Motor neuron (in vitro differentiated cells): Measurements from ENCODE around the gene CISTR. TPM values are rescaled to one million over a fixed set of nuclear protein-coding genes. Genes with fewer than 3 reads are reported as not detected.

Experiments
- ATAC-seq, 8 experiments: fragments of 200-7000 bp; cut with Tn5 transposase; replicated peaks in 6 of 8; 2 replicates each; pipeline ENCODE4 v1.8.0; 2021; ENCODE audit warnings: mild to moderate bottlenecking in 8 of 8, moderate library complexity in 8 of 8
- H3K27ac ChIP-seq, 2 donors: fragments of 250-450 bp; sonication (Bioruptor Pico); 2 replicates each; pipeline ENCODE4 v1.9.0; 2021; ENCODE audit warnings: antibody characterized with exemption in 2 of 2, mild to moderate bottlenecking in 2 of 2, moderate library complexity in 1 of 2
- H3K4me1 ChIP-seq, 2 donors: fragments of 250-450 bp; sonication (Bioruptor Pico); replicated peaks in 1 of 2; 2 replicates each; pipeline ENCODE4 v1.6.1; 2021; ENCODE audit warnings: antibody characterized with exemption in 2 of 2, mild to moderate bottlenecking in 2 of 2, moderate library complexity in 1 of 2
- H3K4me3 ChIP-seq, 5 donors: fragments of 250-450 bp; sonication (Bioruptor Pico); 2 replicates each; pipeline ENCODE4 v1.9.0; 2021; ENCODE audit warnings: antibody characterized with exemption in 5 of 5, mild to moderate bottlenecking in 5 of 5, moderate library complexity in 4 of 5
- WGBS, 10 experiments: fragments of 450-650 bp; shearing (Covaris generic); methylation state at CpG; one replicate each; pipeline ENCODE4 v1.0.0; 2022; 5-methylcytosine and 5-hydroxymethylcytosine counted together
- in situ Hi-C, 9 experiments: fragments of 400-800 bp; cut with MboI; loops; one replicate each; pipeline ENCODE4 v1.15.0; 2021; ENCODE audit warnings: low sequenced_read_pairs in 9 of 9, low pct_unique_long_range_greater_than_20kb in 2 of 9; ENCODE audit not compliant: unreplicated experiment in 9 of 9
- total RNA-seq, 8 experiments: library from RNA; unstranded; fragments of 300-600 nt; gene quantifications; 2 replicates each; pipeline versions ENCODE4 v1.2.3 to v1.2.4, GENCODE V29; 2022

CISTR gene
- total RNA-seq, result 1 to 10 TPM in 1 of 8 experiments, not detected in 7; 1.1 TPM

DNA sequence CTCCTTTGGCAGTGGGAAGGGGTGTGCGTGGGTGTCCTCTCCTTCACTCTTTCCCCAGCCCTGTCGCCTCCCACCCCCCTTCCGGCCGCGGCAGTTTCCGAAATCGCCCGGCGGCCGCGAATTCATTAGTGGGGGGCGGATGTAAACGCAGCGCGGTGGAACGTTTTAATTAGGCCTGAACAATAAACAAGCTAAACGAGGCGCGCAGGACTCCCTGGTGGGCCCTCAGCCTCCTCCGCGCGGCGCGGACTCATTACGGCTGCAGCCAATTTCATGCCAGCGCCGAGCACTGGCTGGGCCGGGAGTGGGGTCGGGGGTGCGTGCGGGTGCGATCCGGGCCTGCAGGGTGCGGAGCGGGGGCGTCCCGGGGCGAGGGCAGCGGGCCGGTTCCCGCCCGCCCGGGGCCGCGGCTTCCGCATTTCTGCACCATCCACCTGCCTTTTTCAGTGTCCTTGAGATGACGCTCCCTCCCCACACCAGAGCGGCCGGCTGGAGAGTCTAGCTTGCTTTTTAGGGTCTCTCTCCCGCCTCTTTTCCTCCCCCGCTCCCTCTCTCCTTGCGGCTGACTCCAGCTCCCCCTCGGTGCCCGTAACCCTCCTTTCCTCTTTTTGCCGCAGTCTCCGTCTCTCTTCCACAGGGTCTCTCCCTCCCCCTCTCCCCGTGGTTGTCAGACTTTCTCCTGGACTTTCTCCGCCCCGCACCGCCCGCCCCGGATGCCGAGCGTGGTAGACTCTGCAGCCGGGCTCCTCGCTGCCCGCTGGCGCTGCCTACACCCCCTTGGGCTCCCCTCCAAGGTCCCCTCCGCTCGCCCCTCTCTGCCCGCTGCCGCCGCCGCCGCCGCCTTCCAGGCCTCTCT, at the start of gene CISTR:
Gene CISTR, minus strand, starts transcription at position 644 of the 856 bp plus-strand sequence.
- H3K4me3 ChIP-seq, result peak within 1 kb of the TSS; percentile 12 to 41 (median 28)
- no peak within 1 kb of the TSS for H3K27ac ChIP-seq
- H3K4me1 ChIP-seq, result peaks cover 34 to 44% of the 10 kb centered on the region in 2 donors
- in situ Hi-C loops, result loop anchor here in 4 of 9 experiments (25.0 kb wide), 2 partner anchors 186 to 461 kb away; partner anchors contain the start of gene HOXC13 (in 1 of the 4)
- peak in 7 of 8 experiments; percentile 8 to 48 (median 39) for ATAC-seq
- 2 to 9% methylated on average over 7 to 11 of the region's 76 CpGs; no CpG with 5 or more reads in 8 of the 10 experiments for WGBS, 10 experiments

DNA sequence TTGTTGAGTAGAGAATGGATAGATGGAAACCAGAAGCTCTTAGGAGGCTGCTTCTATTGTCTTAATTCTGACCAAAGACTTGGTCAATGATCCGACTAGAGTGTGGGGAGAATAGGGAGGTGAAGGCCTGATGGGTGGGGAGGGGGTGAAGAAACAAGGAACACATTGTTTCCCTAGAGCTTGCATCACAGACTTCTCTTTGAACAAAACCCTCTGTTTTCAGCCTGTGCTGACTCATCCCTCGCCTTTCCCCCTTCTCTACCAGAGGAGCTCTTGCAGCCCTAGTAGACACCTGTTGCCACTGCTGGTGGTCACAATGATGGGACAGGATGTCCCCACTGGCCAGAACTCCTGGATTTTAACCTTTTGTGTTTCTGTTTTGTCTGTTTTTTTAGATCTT, 46.8 kb upstream of the CISTR start:
- Histone ChIP-seq H3K4me3 (no peak overlapping the region), H3K27ac (no peak overlapping the region), H3K4me1 (peaks cover 0 to 12% of the 10 kb centered on the region in 2 donors)
- no peak for ATAC-seq
- in situ Hi-C loops, result loop anchor here in 1 of 9 experiments (25.0 kb wide), 1 partner anchor 139 kb away; the partner anchor contains the start of gene HOXC13
- WGBS, 10 experiments, result 17 to 60% (median 29%) methylated on average over 1 to 2 of the region's 2 CpGs; no CpG with 5 or more reads in 3 of the 10 experiments

DNA sequence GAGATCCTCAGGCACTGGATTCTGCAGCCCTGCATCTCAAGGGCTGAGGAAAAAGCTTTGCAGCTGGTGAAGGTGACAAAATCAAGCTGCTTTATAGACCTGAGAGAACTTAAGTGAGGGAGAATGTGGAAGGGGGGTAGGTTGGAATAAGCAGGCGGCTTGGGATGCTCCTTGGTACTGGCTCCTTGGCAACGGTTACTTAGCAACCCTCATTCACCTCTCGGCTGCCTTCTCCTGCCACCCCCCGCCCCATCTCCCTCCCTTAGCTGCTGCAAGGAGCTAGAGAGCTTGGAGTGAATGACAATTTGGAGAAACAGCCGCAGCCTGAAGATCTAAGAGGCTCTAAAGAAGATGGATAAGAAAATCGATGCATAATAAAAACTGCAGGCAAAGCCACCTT, 44.1 kb upstream of the CISTR start:
- in situ Hi-C loops, result loop anchor here in 1 of 9 experiments (25.0 kb wide), 1 partner anchor 141 kb away; the partner anchor contains the start of gene HOXC13
- no peak overlapping the region for H3K27ac ChIP-seq
- ATAC-seq, result peak in 5 of 8 experiments; percentile 59 to 95 (median 79)
- 0 to 80% (median 32%) methylated on average over 1 to 5 of the region's 6 CpGs; no CpG with 5 or more reads in 4 of the 10 experiments for WGBS, 10 experiments
- no peak overlapping the region for H3K4me3 ChIP-seq
- peaks cover 0 to 12% of the 10 kb centered on the region in 2 donors for H3K4me1 ChIP-seq

DNA sequence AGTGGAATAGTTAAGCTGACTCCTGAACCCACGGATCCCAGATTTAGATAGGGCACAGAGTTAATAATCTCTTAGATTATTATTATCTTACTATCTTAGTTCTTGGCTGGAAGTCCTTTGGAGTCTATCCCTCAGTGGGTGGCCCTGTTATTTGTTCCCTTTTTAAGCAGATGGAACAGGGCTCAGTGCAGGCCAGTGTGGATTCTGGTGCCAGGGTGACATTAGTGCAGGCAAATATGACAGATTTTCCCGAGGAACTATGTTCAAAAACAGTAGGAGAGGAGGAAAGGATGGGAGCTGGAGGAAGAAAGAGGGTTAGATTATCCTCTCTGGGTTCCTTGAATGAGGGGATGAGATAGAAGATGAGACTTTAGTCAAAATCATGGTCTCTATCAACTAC, 41.4 kb upstream of the CISTR start:
- H3K4me1 ChIP-seq, result peaks cover 0 to 12% of the 10 kb centered on the region in 2 donors
- in situ Hi-C loops, result loop anchor here in 1 of 9 experiments (25.0 kb wide), 1 partner anchor 144 kb away; the partner anchor contains the start of gene HOXC13
- no peak overlapping the region for H3K4me3 ChIP-seq
- no peak overlapping the region for H3K27ac ChIP-seq
- WGBS, 10 experiments, result 10 to 67% (median 37%) methylated on average over 1 to 2 of the region's 2 CpGs; no CpG with 5 or more reads in 1 of the 10 experiments
- no peak for ATAC-seq

DNA sequence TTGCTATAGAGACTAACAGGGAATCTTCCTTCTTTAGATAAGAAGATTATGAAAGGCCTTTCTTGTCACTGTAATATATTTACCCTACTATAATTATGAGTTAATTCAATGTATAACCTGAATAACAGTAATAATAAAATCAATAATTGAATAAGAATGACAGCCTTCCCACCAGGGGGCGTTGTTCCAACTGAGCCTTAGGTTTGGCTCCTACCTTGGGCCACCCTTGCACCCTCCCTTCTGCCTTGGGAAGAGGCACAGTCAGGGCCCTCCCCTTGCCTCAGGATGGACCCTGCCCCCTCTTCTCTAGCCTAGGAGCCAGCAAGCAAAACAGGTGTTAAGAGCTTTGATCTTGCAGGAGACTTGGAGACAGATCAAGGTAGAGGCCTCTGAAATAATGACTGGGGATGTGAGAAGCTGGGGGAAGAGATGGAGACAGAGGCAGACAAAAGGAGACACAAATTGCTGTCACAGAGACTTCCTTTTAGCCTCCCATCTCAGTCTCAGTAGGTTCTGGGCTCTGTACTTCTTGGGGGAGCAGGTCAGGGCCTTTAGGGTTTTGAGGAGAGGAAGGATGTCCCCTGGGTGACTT, 40.1 kb upstream of the CISTR start:
- 0 to 33% (median 0%) methylated on average over 1 of the region's 1 CpG; no CpG with 5 or more reads in 6 of the 10 experiments for WGBS, 10 experiments
- peak in 1 of 8 experiments; percentile 49 for ATAC-seq
- H3K4me3 ChIP-seq, result no peak overlapping the region
- peaks cover 0 to 12% of the 10 kb centered on the region in 2 donors for H3K4me1 ChIP-seq
- in situ Hi-C loops, result loop anchor here in 1 of 9 experiments (25.0 kb wide), 1 partner anchor 145 kb away; the partner anchor contains the start of gene HOXC13
- H3K27ac ChIP-seq, result no peak overlapping the region

DNA sequence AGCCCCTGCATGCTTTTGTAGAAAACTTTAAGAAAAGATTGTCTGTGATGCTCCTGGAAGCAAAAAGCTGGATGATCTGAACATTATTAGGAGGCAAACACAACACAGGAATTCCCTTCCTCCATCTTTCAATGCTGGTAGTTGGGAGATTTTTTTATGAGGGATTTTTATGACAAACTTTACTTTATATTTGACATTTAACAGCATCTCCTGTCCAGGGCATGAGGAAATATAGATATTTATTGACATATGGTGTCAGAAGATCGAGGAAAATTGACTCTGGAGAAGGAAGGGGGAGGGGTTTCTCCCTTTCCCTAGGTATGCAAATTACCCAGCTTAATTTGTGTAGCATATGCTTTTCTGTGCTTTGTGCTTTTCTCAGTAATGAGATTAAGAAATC, 37.8 kb upstream of the CISTR start:
- in situ Hi-C loops, result loop anchor here in 1 of 9 experiments (25.0 kb wide), 1 partner anchor 148 kb away; the partner anchor contains the start of gene HOXC13

DNA sequence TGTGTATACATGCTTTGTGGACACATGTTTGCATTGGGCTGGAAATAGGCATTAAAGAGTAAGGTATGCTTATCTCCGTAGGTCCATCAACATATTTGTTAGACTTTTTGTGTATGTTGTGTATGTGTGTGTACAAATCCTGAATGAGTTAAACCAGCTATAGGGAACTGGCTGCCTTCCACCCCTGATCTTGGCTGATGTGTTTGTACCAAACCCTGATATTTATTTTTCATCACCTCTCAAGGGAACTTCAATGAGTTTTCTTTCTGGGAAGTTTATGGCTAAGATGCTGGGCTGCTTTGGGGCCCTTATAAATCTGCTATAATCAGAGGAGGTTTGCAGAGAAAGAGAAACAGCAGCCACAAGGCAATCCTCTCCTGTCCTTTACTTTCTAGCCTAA, 37.1 kb upstream of the CISTR start:
- ATAC-seq, result no peak
- in situ Hi-C loops, result loop anchor here in 1 of 9 experiments (25.0 kb wide), 1 partner anchor 148 kb away; the partner anchor contains the start of gene HOXC13
- no peak overlapping the region for H3K27ac ChIP-seq
- H3K4me1 ChIP-seq, result no peaks in the 10 kb centered on the region
- 0 to 100% (median 58%) methylated on average over 1 of the region's 1 CpG; no CpG with 5 or more reads in 2 of the 10 experiments for WGBS, 10 experiments
- no peak overlapping the region for H3K4me3 ChIP-seq

More for the DNA sequence above, 37.8 kb upstream of the CISTR start:
- WGBS, 10 experiments, result 8 to 70% (median 30%) methylated on average over 1 of the region's 1 CpG; no CpG with 5 or more reads in 4 of the 10 experiments
- Histone ChIP-seq H3K4me1 (no peaks in the 10 kb centered on the region), H3K4me3 (no peak overlapping the region), H3K27ac (no peak overlapping the region)
- no peak for ATAC-seq

DNA sequence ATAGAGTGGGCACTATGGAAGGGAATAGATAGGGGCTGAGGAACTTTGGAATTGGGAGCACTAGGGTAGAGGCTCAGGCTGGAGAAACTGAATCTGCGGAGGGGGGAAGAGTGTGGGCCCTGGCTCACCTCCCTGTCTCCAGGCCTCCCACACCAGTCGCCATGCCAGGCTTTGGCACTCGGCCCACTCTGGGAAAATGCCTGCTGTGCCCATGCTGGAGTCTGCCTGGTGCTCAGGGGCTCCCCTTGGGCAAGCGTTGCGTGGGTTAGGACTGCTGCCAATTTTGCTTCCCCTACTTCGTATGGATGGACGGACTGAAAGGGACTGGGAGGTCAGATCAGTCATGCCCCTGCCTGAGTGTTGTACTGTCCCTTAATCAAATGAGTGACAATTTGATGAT, 34.6 kb upstream of the CISTR start:
- no peak for ATAC-seq
- H3K4me1 ChIP-seq, result no peaks in the 10 kb centered on the region
- no peak overlapping the region for H3K27ac ChIP-seq
- in situ Hi-C loops, result loop anchor here in 1 of 9 experiments (25.0 kb wide), 1 partner anchor 151 kb away; the partner anchor contains the start of gene HOXC13
- no peak overlapping the region for H3K4me3 ChIP-seq
- 50 to 96% (median 67%) methylated on average over 2 to 5 of the region's 7 CpGs; no CpG with 5 or more reads in 4 of the 10 experiments for WGBS, 10 experiments

DNA sequence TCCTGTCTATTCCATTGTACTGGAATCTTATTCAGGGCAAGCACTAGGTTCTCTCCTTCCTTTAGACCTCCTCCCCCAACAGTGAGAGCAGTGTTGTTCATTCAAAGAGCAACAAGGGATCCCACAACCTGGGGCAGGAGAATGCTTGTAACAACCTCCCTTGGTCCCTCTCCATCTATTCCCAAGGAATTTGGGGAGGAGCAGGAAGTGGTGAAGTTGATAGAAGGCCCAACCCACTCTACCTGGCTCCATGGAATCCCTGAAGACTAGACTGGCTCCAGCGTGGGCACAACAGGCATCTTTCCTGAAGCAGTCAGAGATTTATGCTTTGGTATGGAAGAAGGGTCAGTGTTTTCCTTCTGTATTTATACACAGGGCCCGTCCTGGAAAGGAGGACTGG, 33.4 kb upstream of the CISTR start:
- in situ Hi-C loops, result loop anchor here in 1 of 9 experiments (25.0 kb wide), 1 partner anchor 152 kb away; the partner anchor contains the start of gene HOXC13
- no peak overlapping the region for H3K27ac ChIP-seq
- no peak for ATAC-seq
- H3K4me1 ChIP-seq, result no peaks in the 10 kb centered on the region
- 0 to 100% (median 33%) methylated on average over 1 to 2 of the region's 2 CpGs; no CpG with 5 or more reads in 1 of the 10 experiments for WGBS, 10 experiments
- no peak overlapping the region for H3K4me3 ChIP-seq

DNA sequence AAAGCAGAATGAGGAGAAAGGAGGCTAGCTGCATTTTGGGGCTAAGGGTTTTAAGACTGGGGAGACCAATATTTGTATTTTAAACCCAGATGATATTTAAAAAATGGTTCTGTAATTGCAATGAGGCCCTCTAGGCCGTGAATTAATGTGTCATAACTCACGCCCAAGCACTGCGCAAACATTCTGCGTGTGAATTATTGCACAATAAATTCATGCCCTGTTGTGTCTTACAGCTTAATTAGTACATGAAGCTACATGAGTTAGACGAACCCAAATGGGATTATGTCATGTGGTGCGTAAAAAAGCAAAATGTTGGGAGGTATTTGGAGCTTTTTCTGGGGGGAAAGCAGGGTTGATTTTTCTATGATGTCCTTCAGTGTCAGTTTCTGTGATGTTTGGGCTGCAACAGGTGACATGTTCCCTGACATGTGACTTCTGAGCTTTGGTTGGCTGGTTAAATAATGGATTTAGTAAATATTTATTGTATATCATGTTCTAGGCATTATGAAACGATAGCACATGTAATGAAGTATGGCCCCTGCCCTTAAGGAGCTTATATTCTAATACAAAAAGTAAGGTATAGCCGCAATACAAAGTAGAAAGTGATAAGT, 30.4 kb upstream of the CISTR start:
- Histone ChIP-seq H3K4me3 (no peak overlapping the region), H3K27ac (no peak overlapping the region), H3K4me1 (no peaks in the 10 kb centered on the region)
- no peak for ATAC-seq
- in situ Hi-C loops, result loop anchor here in 1 of 9 experiments (25.0 kb wide), 1 partner anchor 155 kb away; the partner anchor contains the start of gene HOXC13
- WGBS, 10 experiments, result 42 to 86% (median 57%) methylated on average over 1 to 8 of the region's 8 CpGs; no CpG with 5 or more reads in 2 of the 10 experiments

DNA sequence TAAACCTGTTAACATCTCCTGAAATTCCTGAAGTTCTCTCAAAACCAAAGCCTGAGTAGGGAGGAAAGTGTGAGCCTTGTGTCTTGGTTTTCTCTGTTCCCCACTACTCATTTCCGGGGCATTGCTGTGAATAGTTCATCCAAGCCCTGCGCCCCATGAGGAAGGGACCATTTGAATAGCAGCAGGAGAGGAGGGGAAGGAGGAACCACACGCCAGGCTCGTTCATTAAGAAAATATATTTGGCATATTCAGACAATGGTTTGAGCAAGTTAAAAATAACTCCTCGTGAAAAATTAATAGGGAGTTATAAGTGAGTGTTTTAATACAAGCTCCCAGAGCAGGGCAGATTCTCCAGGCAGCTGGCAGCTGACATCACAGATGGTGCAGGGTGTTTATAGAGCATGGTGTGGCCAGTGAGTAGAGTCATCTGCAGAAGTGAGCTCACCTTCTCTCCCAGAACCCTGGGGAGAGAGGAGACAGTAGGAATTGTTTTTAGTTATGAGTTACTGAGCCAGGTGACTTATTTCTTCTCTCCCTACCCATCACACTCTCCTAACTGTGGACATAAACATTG, 29.5 kb upstream of the CISTR start:
- ATAC-seq, result no peak
- Histone ChIP-seq H3K4me3 (no peak overlapping the region), H3K27ac (no peak overlapping the region), H3K4me1 (no peaks in the 10 kb centered on the region)
- in situ Hi-C loops, result loop anchor here in 1 of 9 experiments (25.0 kb wide), 1 partner anchor 156 kb away; the partner anchor contains the start of gene HOXC13
- WGBS, 10 experiments, result 10 to 36% (median 26%) methylated on average over 1 to 5 of the region's 5 CpGs; no CpG with 5 or more reads in 2 of the 10 experiments

DNA sequence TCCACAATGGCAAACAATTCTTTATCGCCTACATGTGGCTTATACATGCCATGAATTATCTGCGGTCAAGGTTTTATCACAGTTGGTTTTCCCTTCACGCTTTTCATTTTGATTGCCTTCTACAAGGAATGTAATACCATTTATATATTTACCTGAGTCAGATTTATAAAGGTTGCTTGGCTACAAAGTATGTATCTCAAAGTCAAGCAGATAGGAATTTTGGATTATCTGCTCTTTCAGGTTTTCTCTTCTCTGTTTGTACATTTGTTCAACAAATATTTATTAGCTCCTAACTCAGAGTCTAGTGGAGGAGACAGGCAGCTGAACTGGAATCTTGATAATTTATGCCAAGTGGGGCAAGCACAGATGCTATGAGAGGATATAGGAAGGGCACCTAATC, 28.5 kb upstream of the CISTR start:
- in situ Hi-C loops, result loop anchor here in 1 of 9 experiments (25.0 kb wide), 1 partner anchor 157 kb away; the partner anchor contains the start of gene HOXC13
- ATAC-seq, result no peak
- H3K4me3 ChIP-seq, result no peak overlapping the region
- no peaks in the 10 kb centered on the region for H3K4me1 ChIP-seq
- no peak overlapping the region for H3K27ac ChIP-seq
- 20 to 100% (median 80%) methylated on average over 1 to 3 of the region's 3 CpGs; no CpG with 5 or more reads in 2 of the 10 experiments for WGBS, 10 experiments
